Measurements from ENCODE around the gene FAM168A.

GRCh38 chr11:73406619-73407018 is 191.3 kb downstream of the FAM168A start:
- TF ChIP-seq CTCF (conservative IDR thresholded peaks at IDR 0.05 in 1 of 2, IDR thresholded peaks at IDR 0.05 in 1 of 2; ENCODE audit: low read depth in 1 of 2, low read length in 2 of 2) (no peak), EZH2 (IDR thresholded peaks at IDR 0.05; ENCODE audit: low read length, missing control alignments) (no peak)
